ENCODE data around the gene GID8.
A peak's percentile ranks its signal among the peaks of the same experiment; 100 is the strongest.

Gene GID8

GRCh38 chr20:62971950-62972844 lies 34.2 kb downstream of the GID8 start:
- peak; percentile 76 for DNase-seq

- no peak for DNase-seq
Observed at GRCh38 chr20:62972845-62973745, 35.1 kb downstream of the GID8 start.

- no peak for DNase-seq
Observed at GRCh38 chr20:62975251-62975760, 37.4 kb downstream of the GID8 start.

- DNase-seq = no peak
Observed at GRCh38 chr20:62975812-62976508, 38.0 kb downstream of the GID8 start.

- no peak for DNase-seq
Observed at GRCh38 chr20:62976886-62977285, 38.9 kb downstream of the GID8 start.

GRCh38 chr20:62977613-62978560 lies 39.9 kb downstream of the GID8 start:
- peak; percentile 71 for DNase-seq

- DNase-seq = no peak
Observed at GRCh38 chr20:62978561-62978943, 40.6 kb downstream of the GID8 start.

GRCh38 chr20:62979310-62979709 lies 41.4 kb downstream of the GID8 start:
- DNase-seq = no peak

- no peak for DNase-seq
Observed at GRCh38 chr20:62979876-62980373, 42.0 kb downstream of the GID8 start.

- no peak for DNase-seq
Observed at GRCh38 chr20:62980380-62980960, 42.5 kb downstream of the GID8 start.

- DNase-seq = peak; percentile 27
Observed at GRCh38 chr20:62980970-62981369, 43.0 kb downstream of the GID8 start.

- no peak for DNase-seq
Observed at GRCh38 chr20:62982124-62983075, 44.5 kb downstream of the GID8 start.

GRCh38 chr20:62983210-62983609 lies 45.3 kb downstream of the GID8 start:
- DNase-seq = no peak

- DNase-seq = no peak
Observed at GRCh38 chr20:62984666-62985443, 46.9 kb downstream of the GID8 start.

- no peak for DNase-seq
Observed at GRCh38 chr20:62985444-62985778, 47.5 kb downstream of the GID8 start.

- DNase-seq = no peak
Observed at GRCh38 chr20:62986257-62986800, 48.4 kb downstream of the GID8 start.

GRCh38 chr20:62987114-62987513 lies 49.2 kb downstream of the GID8 start:
- no peak for DNase-seq

GRCh38 chr20:62989201-62989601 lies 51.3 kb downstream of the GID8 start:
- DNase-seq = no peak

GRCh38 chr20:62990306-62990825 lies 52.4 kb downstream of the GID8 start:
- DNase-seq = no peak
